ENCODE measurements around the gene BAD. TPM values are rescaled to one million over a fixed set of nuclear protein-coding genes. Genes with fewer than 3 reads are reported as not detected.
A peak's percentile ranks its signal among the peaks of the same experiment; 100 is the strongest.

BAD gene
- polyA plus RNA-seq, 1 donor (not counting 4 experiments of a cell fraction or from before 2014, with no cell fraction given), result 58.3 TPM

DNA sequence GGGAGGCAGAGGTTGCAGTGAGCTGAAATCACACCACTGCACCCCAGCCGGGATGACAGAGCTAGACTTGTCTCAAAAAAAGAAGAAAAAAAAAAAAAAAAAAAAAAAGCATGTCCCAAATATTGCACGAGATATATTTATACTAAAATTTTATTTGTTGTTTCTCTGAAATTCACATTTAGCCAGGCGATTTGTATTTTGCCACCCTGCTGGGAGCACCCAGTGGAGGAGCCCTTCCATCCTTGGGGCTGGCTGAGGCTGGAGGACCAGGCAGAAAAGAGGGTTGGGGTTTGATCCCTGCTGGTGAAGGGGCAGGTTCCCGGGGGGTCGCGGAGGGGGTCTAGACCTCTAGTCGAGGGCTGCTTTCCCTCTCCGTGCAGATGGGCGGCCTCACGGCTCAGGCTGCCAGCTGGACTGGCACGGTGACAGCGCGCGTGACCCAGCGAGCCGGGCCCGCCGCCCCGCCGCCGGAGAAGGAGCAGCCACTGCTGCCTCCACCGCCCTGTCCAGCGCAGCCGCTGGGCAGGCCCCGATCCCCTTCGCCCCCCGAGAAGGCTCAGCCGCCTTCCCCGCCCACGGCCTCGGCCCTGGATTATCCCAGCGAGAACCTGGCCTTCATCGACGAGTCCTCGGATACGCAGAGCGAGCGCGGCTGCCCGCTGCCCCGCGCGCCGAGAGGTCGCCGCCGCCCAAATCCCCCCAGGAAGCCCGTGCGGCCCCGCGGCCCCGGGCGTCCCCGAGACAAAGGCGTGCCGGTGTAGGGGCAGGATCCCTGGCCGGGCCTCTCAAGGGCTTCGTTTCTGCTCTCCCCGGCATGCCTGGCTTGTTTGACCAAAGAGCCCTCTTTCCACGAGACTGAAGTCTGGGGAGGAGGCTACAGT is 14.7 kb upstream of the BAD start:
- no peaks in the 10 kb centered on the region for H3K9me1 ChIP-seq (ENCODE audit: control insufficient read depth, extremely low read depth, insufficient read depth, low read length)
- no peaks in the 10 kb centered on the region for H3K36me3 ChIP-seq (ENCODE audit: control insufficient read depth in 2 of 2, extremely low read depth in 1 of 2, insufficient read depth in 2 of 2, low read length in 2 of 2)
- no peaks in the 10 kb centered on the region for H3K79me2 ChIP-seq (ENCODE audit: control insufficient read depth, insufficient read depth, low read length)
- no peaks in the 10 kb centered on the region for H4K20me1 ChIP-seq (ENCODE audit: control insufficient read depth, extremely low read depth, insufficient read depth, low read length)
- H2AFZ ChIP-seq (ENCODE audit: control insufficient read depth, low read length), result no peak overlapping the region
- H3K9ac ChIP-seq (ENCODE audit: control insufficient read depth, extremely low read depth, insufficient read depth, low read length), result no peak overlapping the region
- dilution Hi-C loops (cut with MboI; ENCODE audit: extremely low pct_ligation_motif_present, low sequenced_read_pairs), result no loop called here
- peak overlapping the region in 1 of 3 experiments; percentile 34 for H3K4me3 ChIP-seq (ENCODE audit: control insufficient read depth in 2 of 3, extremely low read depth in 1 of 3, insufficient read depth in 2 of 3, low read depth in 1 of 3, low read length in 3 of 3)
- peaks cover 42% of the 10 kb centered on the region for H3K27me3 ChIP-seq (ENCODE audit: control insufficient read depth, extremely low read depth, insufficient read depth, low read length)
- peak; percentile 69 for TF ChIP-seq EZH2 (IDR thresholded peaks at IDR 0.05; ENCODE audit: low read length)
- TF ChIP-seq, protein P1, sequence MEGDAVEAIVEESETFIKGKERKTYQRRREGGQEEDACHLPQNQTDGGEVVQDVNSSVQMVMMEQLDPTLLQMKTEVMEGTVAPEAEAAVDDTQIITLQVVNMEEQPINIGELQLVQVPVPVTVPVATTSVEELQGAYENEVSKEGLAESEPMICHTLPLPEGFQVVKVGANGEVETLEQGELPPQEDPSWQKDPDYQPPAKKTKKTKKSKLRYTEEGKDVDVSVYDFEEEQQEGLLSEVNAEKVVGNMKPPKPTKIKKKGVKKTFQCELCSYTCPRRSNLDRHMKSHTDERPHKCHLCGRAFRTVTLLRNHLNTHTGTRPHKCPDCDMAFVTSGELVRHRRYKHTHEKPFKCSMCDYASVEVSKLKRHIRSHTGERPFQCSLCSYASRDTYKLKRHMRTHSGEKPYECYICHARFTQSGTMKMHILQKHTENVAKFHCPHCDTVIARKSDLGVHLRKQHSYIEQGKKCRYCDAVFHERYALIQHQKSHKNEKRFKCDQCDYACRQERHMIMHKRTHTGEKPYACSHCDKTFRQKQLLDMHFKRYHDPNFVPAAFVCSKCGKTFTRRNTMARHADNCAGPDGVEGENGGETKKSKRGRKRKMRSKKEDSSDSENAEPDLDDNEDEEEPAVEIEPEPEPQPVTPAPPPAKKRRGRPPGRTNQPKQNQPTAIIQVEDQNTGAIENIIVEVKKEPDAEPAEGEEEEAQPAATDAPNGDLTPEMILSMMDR (optimal IDR thresholded peaks at IDR 0.05 in 1 of 3, IDR thresholded peaks at IDR 0.05 in 1 of 3, conservative IDR thresholded peaks at IDR 0.05 in 1 of 3; ENCODE audit: extremely low read depth in 1 of 3, insufficient read depth in 2 of 3, low read length in 3 of 3), result no peak
- FAIRE-seq, result no peak
- H3K9me3 ChIP-seq (ENCODE audit: control insufficient read depth, low read depth, low read length), result no peaks in the 10 kb centered on the region
- H3K4me1 ChIP-seq (ENCODE audit: control insufficient read depth, extremely low read depth, insufficient read depth, low read length), result peaks cover 22% of the 10 kb centered on the region
- H3K4me2 ChIP-seq (ENCODE audit: control insufficient read depth, extremely low read depth, insufficient read depth, low read depth, low read length), result peak overlapping the region; percentile 64
- no peak overlapping the region for H3K27ac ChIP-seq (ENCODE audit: control insufficient read depth, insufficient read depth, low read length)
- no peak for DNase-seq (ENCODE audit: low read depth, low spot score)

DNA sequence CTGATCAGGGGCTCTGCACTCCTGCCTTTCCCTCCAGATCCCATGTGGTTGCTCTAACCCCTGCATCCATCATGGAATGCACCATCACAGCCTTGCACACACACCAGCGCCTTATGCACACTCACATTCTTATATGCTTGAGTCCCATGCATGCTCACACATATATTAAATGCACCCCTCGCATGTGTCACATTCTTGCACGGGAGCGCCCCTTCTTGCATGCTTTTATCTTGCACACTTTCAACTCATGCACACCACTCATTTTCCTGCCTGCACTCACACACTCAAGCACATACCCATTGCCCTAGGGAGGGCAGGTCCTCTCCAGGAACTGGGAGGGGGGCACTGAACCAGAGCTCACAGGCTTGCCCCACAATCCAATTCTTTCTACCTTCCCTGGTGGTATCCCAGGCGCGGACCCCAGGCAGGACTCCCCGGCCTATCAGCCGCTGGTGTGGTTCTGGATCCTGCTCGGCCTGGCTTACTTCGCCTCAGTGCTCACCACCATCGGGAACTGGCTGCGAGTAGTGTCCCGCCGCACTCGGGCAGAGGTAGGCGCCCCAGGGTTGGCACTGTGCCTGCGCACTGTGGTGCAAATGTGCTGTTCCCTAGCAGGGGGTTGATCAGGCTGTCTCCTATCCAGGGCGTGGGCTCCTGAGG is 13.4 kb upstream of the BAD start:
- Histone ChIP-seq H3K27ac (ENCODE audit: control insufficient read depth, insufficient read depth, low read length) (no peak overlapping the region), H3K4me1 (ENCODE audit: control insufficient read depth, extremely low read depth, insufficient read depth, low read length) (peaks cover 18% of the 10 kb centered on the region)

More for the DNA sequence above, 13.4 kb upstream of the BAD start:
- H3K9me3 ChIP-seq (ENCODE audit: control insufficient read depth, low read depth, low read length), result no peaks in the 10 kb centered on the region
- no peak overlapping the region for H3K4me2 ChIP-seq (ENCODE audit: control insufficient read depth, extremely low read depth, insufficient read depth, low read depth, low read length)
- no peak overlapping the region for H2AFZ ChIP-seq (ENCODE audit: control insufficient read depth, low read length)
- peaks cover 53% of the 10 kb centered on the region for H3K27me3 ChIP-seq (ENCODE audit: control insufficient read depth, extremely low read depth, insufficient read depth, low read length)
- no peak overlapping the region for H3K9ac ChIP-seq (ENCODE audit: control insufficient read depth, extremely low read depth, insufficient read depth, low read length)
- no peaks in the 10 kb centered on the region for H3K9me1 ChIP-seq (ENCODE audit: control insufficient read depth, extremely low read depth, insufficient read depth, low read length)
- no peaks in the 10 kb centered on the region for H3K79me2 ChIP-seq (ENCODE audit: control insufficient read depth, insufficient read depth, low read length)
- no peak for TF ChIP-seq EZH2 (IDR thresholded peaks at IDR 0.05; ENCODE audit: low read length)
- TF ChIP-seq, protein P1 (optimal IDR thresholded peaks at IDR 0.05 in 1 of 3, IDR thresholded peaks at IDR 0.05 in 1 of 3, conservative IDR thresholded peaks at IDR 0.05 in 1 of 3; ENCODE audit: extremely low read depth in 1 of 3, insufficient read depth in 2 of 3, low read length in 3 of 3), result no peak
- DNase-seq (ENCODE audit: low read depth, low spot score), result no peak
- no peaks in the 10 kb centered on the region for H3K36me3 ChIP-seq (ENCODE audit: control insufficient read depth in 2 of 2, extremely low read depth in 1 of 2, insufficient read depth in 2 of 2, low read length in 2 of 2)
- H4K20me1 ChIP-seq (ENCODE audit: control insufficient read depth, extremely low read depth, insufficient read depth, low read length), result no peaks in the 10 kb centered on the region
- no peak for FAIRE-seq
- no peak overlapping the region for H3K4me3 ChIP-seq (ENCODE audit: control insufficient read depth in 2 of 3, extremely low read depth in 1 of 3, insufficient read depth in 2 of 3, low read depth in 1 of 3, low read length in 3 of 3)
- dilution Hi-C loops (cut with MboI; ENCODE audit: extremely low pct_ligation_motif_present, low sequenced_read_pairs), result no loop called here

Data from keratinocyte (primary cell).